Fibroblast of the aortic adventitia (primary cell): ENCODE data around the gene RPS21. TPM values are rescaled to one million over a fixed set of nuclear protein-coding genes. Genes with fewer than 3 reads are reported as not detected.

Experiments
- DNase-seq: peaks from one replicate; pipeline ENCODE4 v3.0.0-alpha.2; 2010; ENCODE audit warnings: low read depth
- H3K4me3 ChIP-seq: 2 replicates; pipeline ENCODE4 v1.5.1; 2011; ENCODE audit warnings: low read depth, mild to moderate bottlenecking, control low read depth, low read length, moderate library complexity
- total RNA-seq: library from RNA; depleted of rRNA; stranded (reverse); fragments of >200 nt; gene quantifications from 2 replicates; pipeline ENCODE4 v1.2.3, GENCODE V29; 2012; ENCODE audit warnings: low replicate concordance
- TF ChIP-seq, protein P1 (sequence below): IDR thresholded peaks from 2 replicates; pipeline ENCODE4 v1.5.1; 2011; ENCODE audit warnings: mild to moderate bottlenecking, low read length, control low read depth, inconsistent platforms; ENCODE audit not compliant: insufficient read depth

Gene RPS21
- total RNA-seq, 1 donor, result 1,887 TPM

DNA sequence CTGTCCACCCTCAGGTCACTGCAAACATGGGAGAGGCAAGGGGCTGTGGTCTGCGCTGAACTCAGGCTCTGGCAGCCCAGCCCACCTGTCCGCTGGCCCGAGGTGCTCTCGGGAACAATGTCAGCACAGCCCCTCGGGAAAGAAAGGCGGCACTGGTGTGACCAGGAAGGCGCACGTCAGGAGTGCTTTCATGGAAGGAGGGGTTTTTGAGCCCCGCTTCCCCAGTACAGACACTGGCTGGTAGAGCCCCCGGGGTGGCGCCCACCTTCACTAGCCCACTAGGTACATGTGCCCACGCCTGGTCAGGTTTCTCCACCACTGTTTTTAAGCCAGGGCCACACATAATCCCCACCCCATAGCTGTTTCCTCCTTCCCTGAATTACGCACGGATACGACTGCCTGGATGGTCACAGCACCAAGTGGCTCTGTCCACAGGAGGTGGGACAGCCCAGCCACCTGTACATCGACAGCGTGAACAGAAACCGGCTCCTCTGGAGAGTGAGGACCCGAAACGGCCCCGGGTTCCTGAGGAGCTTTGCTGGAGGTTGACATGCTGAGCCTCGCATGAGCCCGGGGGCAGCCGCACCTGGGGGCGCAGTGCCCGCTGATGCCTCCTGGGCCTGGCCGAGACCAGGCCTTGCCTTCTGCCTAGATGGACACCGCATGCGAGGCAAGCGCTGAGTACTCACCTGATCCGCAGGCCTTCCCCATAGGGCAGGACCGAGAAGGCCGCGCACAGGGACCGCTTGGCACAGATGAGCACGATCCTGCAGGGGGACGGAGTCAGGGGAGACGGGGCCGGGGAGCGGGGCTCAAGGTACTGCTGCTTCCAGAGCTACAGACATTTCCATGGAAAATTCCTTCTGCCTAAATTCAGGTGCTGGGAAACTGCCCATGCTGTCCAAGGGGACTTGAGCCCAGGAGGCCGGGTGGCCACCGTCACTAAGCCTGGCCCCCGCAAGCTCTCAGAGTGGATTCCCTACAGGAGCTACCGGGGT, 7.6 kb downstream of the RPS21 start:
- no peak overlapping the region for H3K4me3 ChIP-seq
- DNase-seq, result no peak
- TF ChIP-seq, protein P1, sequence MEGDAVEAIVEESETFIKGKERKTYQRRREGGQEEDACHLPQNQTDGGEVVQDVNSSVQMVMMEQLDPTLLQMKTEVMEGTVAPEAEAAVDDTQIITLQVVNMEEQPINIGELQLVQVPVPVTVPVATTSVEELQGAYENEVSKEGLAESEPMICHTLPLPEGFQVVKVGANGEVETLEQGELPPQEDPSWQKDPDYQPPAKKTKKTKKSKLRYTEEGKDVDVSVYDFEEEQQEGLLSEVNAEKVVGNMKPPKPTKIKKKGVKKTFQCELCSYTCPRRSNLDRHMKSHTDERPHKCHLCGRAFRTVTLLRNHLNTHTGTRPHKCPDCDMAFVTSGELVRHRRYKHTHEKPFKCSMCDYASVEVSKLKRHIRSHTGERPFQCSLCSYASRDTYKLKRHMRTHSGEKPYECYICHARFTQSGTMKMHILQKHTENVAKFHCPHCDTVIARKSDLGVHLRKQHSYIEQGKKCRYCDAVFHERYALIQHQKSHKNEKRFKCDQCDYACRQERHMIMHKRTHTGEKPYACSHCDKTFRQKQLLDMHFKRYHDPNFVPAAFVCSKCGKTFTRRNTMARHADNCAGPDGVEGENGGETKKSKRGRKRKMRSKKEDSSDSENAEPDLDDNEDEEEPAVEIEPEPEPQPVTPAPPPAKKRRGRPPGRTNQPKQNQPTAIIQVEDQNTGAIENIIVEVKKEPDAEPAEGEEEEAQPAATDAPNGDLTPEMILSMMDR, result no peak

DNA sequence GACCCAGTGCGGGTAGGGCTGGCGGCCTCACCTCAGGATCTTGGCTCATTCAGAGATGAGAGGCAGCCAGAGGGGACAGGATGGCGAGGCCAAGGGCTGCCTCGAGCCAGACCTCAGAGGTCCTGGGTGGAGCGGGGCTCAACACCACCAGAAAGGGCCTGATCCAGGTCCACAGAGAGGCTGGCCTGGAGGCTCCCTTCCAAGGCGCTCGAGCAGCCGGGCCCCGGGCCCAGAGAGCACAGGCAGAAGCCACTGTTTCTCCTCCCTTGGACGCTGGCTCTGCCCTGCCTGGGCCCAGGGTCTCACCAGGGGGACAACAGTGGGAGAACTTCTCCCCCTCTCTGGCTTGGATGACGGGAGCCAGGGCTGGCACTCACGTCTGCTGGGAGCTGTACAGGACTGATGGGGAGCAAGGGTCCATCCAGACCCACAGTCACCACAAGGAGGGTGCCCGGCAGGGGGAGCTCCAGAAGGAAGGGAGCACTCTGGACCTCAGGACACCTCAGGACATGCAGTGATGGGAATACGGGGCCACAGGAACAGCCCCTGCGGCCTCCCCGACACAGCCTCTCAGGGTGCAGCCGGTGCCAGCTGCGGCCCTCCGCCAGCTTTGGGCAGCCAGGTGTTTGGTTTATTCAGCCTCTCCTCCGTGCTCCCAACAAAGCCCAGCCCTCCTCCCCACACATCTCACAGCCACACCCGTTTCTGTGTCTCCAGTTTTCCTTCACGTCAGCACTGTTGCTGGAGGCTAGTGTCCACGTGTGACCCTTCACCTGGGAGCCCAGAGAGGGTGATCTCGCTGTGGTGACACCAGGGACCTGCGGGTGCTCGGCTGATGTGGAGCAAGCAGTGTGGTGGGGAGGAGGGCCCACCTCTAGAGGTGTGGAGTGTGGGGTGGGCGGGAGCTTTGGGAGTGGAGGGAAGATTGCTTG, 8.7 kb downstream of the RPS21 start:
- H3K4me3 ChIP-seq, result no peak overlapping the region
- DNase-seq, result no peak
- TF ChIP-seq, protein P1, result no peak

DNA sequence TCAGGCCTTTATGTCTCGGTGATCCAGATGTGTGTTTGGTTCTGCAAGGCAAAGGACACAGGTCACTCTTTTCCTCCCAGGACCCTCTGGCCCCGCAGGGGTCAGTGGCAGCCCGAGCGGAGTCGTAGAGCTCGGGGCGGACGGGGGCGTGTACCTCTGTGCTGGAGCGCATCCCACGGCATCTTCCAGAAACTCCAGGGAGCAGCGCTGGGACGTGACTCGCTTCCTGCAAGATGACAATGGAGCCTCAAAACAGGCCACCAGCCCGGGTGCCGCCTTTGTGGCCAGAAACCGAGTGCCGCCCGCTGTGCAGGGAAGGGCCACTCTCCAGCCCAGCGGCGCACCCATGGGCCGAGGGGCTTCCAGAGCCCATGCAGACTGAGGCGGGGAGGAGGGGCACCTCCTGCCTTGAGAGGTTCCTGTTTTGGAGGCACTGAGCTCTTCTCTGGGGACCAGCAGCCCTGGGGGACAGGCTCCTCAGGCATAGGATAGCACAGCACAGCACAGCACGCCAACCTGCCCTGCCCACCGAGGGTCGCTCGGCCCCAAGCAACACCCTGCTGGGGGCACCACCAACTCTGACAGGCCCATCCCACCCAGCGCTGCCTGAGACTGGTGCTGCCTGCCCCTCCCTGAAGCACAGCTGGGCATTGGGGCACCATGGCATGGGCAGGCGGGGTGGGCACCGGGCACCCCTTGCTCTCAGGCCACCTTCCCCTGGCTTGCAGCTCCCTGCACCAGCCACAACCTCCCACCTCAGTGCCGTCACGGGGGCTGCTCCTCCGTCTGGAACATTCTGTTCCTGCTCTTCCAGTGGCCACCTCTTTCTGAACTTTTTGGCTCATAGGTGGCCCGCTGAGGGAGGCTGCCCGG, 9.7 kb downstream of the RPS21 start:
- DNase-seq, result no peak
- no peak overlapping the region for H3K4me3 ChIP-seq
- TF ChIP-seq, protein P1, result no peak

DNA sequence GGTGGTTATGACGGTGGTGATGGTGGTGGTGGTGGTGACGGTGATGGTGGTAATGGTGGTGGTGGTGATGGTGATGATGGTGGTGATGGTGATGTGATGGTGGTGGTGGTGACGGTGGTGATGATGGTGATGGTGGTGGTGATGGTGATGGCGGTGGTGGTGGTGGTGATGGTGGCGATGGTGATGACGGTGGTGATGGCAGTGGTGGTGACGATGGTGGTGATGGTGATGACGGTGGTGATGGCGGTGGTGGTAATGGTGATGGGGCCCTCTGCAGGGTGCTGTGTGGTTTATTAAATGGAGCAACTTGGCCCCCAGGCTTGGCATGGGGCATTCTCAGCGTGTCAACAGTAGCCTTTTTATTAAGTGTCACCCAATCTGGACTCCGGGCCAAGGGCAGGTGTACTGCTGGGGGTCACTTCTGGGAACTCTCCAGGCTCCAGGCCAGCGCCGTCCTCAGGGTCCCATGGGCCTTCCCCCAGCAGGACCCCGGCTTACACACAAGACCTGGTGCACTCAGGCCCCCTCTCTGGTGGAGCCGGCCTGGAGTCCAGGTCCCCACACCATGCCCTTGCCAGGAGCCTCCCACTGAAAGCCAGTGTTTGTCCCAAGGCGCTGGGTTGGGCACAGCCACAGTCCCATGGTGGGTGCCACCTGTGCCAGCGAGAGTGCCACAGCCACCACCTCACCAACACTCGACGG, 11.4 kb downstream of the RPS21 start:
- no peak for DNase-seq
- TF ChIP-seq, protein P1, result no peak
- no peak overlapping the region for H3K4me3 ChIP-seq

DNA sequence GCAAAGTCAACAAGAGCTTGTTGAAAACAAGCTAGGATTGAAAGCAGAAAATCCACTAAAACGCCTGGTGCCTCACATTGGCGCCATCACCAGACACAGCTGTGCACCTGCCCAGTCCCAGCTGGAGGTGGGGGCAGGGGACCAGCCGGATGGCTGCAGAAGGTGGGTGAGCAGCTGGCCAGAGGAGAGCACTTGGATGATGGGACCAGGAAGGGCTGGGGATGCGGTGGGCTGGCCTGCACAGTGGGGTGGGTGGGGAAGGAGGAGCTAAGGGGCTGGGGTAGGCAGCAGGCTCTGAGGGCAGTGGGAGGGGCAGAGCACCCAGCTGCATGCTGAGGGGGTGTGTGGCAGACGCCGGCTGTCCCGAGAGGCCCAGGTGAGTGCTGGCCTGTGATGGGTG, 13.1 kb downstream of the RPS21 start:
- no peak for DNase-seq
- TF ChIP-seq, protein P1, result no peak
- H3K4me3 ChIP-seq, result no peak overlapping the region
